Liver (tissue), 3 donors: ENCODE results near the gene ATE1.

Experiments
- GABPA ChIP-seq, 2 donors: IDR thresholded peaks in 1 of 2; conservative IDR thresholded peaks in 1 of 2; 2 replicates each; pipeline ENCODE4 v1.6.1; 2016; ENCODE audit warnings: antibody characterized with exemption in 2 of 2, mild to moderate bottlenecking in 1 of 2, moderate library complexity in 1 of 2
- TF ChIP-seq, protein P1 (sequence below): fragments of 150-350 bp; IDR thresholded peaks from 2 replicates; pipeline ENCODE4 v1.5.1; 2017; ENCODE audit warnings: improper control_type of control experiment, low read depth, low read length; ENCODE audit not compliant: missing input control
- TF ChIP-seq, protein P2 (sequence below): IDR thresholded peaks from 2 replicates; pipeline ENCODE4 v1.6.1; 2016; ENCODE audit warnings: antibody characterized with exemption
- donor health status: healthy.
- donor health status: healthy.

DNA sequence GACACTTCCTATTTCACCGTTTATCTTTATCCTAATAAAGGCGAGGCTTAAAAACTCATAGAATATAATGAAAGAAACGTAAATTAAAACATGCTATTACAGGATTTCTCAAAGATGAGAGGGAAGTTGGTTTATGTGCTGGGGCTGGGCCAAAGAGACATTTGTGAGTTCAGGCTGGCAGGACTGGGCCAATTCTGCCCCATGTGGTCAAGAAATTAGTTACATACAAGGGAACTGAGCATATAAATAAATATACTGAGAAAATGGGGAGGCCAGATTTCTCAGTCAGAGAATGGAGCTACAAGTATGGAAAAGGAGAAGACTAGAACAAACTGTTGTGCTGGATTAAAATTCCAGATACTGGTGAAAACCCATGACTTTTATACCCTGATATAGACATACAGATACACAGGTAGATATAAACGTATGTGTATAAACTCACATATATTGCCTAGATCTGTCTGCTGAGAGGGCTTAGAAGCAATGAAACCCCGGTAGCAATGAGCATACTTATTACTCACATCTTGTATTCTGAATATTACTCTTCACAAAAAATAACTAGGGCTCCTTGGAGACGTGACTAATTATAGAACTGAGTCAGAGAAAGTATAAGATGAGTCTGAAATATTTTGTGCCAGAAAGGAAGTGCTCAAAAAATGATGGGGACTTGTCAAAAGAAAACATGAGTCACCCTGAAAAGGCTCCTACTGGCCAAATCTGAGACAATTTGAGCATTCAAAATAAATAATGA lies 173.9 kb downstream of the ATE1 start:
- TF ChIP-seq, protein P1, sequence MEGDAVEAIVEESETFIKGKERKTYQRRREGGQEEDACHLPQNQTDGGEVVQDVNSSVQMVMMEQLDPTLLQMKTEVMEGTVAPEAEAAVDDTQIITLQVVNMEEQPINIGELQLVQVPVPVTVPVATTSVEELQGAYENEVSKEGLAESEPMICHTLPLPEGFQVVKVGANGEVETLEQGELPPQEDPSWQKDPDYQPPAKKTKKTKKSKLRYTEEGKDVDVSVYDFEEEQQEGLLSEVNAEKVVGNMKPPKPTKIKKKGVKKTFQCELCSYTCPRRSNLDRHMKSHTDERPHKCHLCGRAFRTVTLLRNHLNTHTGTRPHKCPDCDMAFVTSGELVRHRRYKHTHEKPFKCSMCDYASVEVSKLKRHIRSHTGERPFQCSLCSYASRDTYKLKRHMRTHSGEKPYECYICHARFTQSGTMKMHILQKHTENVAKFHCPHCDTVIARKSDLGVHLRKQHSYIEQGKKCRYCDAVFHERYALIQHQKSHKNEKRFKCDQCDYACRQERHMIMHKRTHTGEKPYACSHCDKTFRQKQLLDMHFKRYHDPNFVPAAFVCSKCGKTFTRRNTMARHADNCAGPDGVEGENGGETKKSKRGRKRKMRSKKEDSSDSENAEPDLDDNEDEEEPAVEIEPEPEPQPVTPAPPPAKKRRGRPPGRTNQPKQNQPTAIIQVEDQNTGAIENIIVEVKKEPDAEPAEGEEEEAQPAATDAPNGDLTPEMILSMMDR = peak; percentile 16
- TF ChIP-seq, protein P2, sequence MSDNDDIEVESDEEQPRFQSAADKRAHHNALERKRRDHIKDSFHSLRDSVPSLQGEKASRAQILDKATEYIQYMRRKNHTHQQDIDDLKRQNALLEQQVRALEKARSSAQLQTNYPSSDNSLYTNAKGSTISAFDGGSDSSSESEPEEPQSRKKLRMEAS = no peak
- TF ChIP-seq GABPA (IDR thresholded peaks at IDR 0.05 in 1 of 2, conservative IDR thresholded peaks at IDR 0.05 in 1 of 2) = no peak
